GM23338 (cell line): ENCODE data around the gene TMBIM1.

Experiments
- CREB1 ChIP-seq: fragments of 250-450 bp; sonication (Bioruptor Pico); IDR thresholded peaks from 2 replicates; pipeline ENCODE4 v1.5.0; 2020; ENCODE audit warnings: low read depth, mild to moderate bottlenecking, moderate library complexity
- CTCF ChIP-seq, 2 experiments: fragments of 200-600 bp in 1 of 2; sonication (generic) in 1 of 2; conservative IDR thresholded peaks; 2 replicates each; pipeline versions ENCODE4 v1.5.1 to v1.6.1; 2016 to 2017; ENCODE audit warnings: antibody characterized with exemption in 2 of 2, low read depth in 2 of 2, mild to moderate bottlenecking in 2 of 2, moderate library complexity in 1 of 2
- ETS1 ChIP-seq: IDR thresholded peaks from 2 replicates; pipeline ENCODE4 v1.6.1; 2016; ENCODE audit warnings: antibody characterized with exemption
- EZH2 ChIP-seq: fragments of 200-600 bp; sonication (generic); IDR thresholded peaks from one replicate; pipeline ENCODE4 v1.8.0; 2017; ENCODE audit warnings: antibody characterized with exemption, mild to moderate bottlenecking, low read depth; ENCODE audit not compliant: unreplicated experiment
- EZH2phosphoT487 ChIP-seq: fragments of 200-600 bp; sonication (generic); IDR thresholded peaks from one replicate; pipeline ENCODE4 v1.8.1; 2018; ENCODE audit warnings: antibody characterized with exemption; ENCODE audit not compliant: unreplicated experiment
- JUNB ChIP-seq: IDR thresholded peaks from one replicate; pipeline ENCODE4 v1.6.1; 2016; ENCODE audit warnings: antibody characterized with exemption; ENCODE audit not compliant: unreplicated experiment
- NANOG ChIP-seq: IDR thresholded peaks from 2 replicates; pipeline ENCODE4 v1.6.1; 2016; ENCODE audit warnings: antibody characterized with exemption, borderline replicate concordance
- POLR2AphosphoS5 ChIP-seq: IDR thresholded peaks from 2 replicates; pipeline ENCODE4 v1.6.1; 2016; ENCODE audit warnings: antibody characterized with exemption, low read depth
- REST ChIP-seq: IDR thresholded peaks from one replicate; pipeline ENCODE4 v1.6.1; 2018; ENCODE audit warnings: antibody characterized with exemption; ENCODE audit not compliant: unreplicated experiment
- STAT1 ChIP-seq: IDR thresholded peaks from one replicate; pipeline ENCODE4 v1.6.1; 2016; ENCODE audit warnings: antibody characterized with exemption; ENCODE audit not compliant: unreplicated experiment
- ZNF331 ChIP-seq: fragments of 250-450 bp; sonication (Bioruptor Pico); IDR thresholded peaks from 2 replicates; pipeline ENCODE4 v1.5.0; 2020; ENCODE audit warnings: low read depth, mild to moderate bottlenecking, moderate library complexity
- ZNF462 ChIP-seq: fragments of 250-450 bp; sonication (Bioruptor Pico); IDR thresholded peaks from 2 replicates; pipeline ENCODE4 v1.5.0; 2020; ENCODE audit warnings: mild to moderate bottlenecking, moderate library complexity

- TF ChIP-seq CTCF (conservative IDR thresholded peaks at IDR 0.05; ENCODE audit: low read depth in 2 of 2) (no peak), EZH2 (no peak), POLR2AphosphoS5 (no peak), REST (no peak), EZH2phosphoT487 (no peak), ZNF331 (CRISPR knock-in tag) (no peak), JUNB (no peak), CREB1 (CRISPR knock-in tag) (no peak), ZNF462 (CRISPR knock-in tag) (no peak), ETS1 (no peak), STAT1 (no peak), NANOG (no peak)
Measured at GRCh38 chr2:218235017-218235416, 57.3 kb downstream of the TMBIM1 start.
